HepG2 (cell line): ENCODE measurements around the gene KCNK6. TPM values are rescaled to one million over a fixed set of nuclear protein-coding genes. Genes with fewer than 3 reads are reported as not detected.

Source experiments
- CBFB ChIP-seq: sonication (generic); formaldehyde crosslinking; IDR thresholded peaks from 2 replicates; pipeline ENCODE4 v1.4.0; 2020; ENCODE audit warnings: missing genetic modification reagents
- FOXK2 ChIP-seq: fragments of 450-650 bp; IDR thresholded peaks from 2 replicates; pipeline ENCODE4 v1.6.1; 2016
- MED8 ChIP-seq: sonication (generic); formaldehyde crosslinking; IDR thresholded peaks from 2 replicates; pipeline ENCODE4 v1.8.1; 2023; ENCODE audit warnings: mild to moderate bottlenecking, missing genetic modification reagents; ENCODE audit not compliant: insufficient replicate concordance
- MIXL1 ChIP-seq: IDR thresholded peaks from 2 replicates; pipeline ENCODE4 v1.6.1; 2016
- NFIB ChIP-seq: sonication (generic); formaldehyde crosslinking; IDR thresholded peaks from 2 replicates; pipeline ENCODE4 v1.9.0; 2021; ENCODE audit warnings: missing genetic modification reagents, mild to moderate bottlenecking, borderline replicate concordance
- polyA plus RNA-seq, 8 experiments: library from polyadenylated mRNA; depleted of rRNA in 3 of 8; stranded (reverse) in 7 of 8; unstranded in 1 of 8; fragments of >200 nt; fragmentation: Illumina TruSeq in 4 of 8; extraction: Trizol in 4 of 8; gene quantifications; 2 replicates each; pipeline versions ENCODE4 v1.2.1 to v1.2.3, GENCODE V29; 2011 to 2016; ENCODE audit warnings: low read depth in 4 of 8, missing spikeins in 1 of 8, mixed read lengths in 1 of 8; ENCODE audit not compliant: insufficient read depth in 1 of 8
- total RNA-seq, 5 experiments: library from RNA; depleted of rRNA; stranded (reverse); fragments of >200 nt; fragmentation: Illumina TruSeq; extraction: Trizol; gene quantifications; 2 replicates each; pipeline ENCODE4 v1.2.3, GENCODE V29; 2016; ENCODE audit warnings: low read depth in 1 of 5
- TF ChIP-seq, protein P1 (sequence below), 2 experiments: fragments of 450-650 bp in 1 of 2; sonication (generic) in 1 of 2; formaldehyde crosslinking in 1 of 2; IDR thresholded peaks; 2 replicates each; pipeline versions ENCODE4 v1.6.1 to v1.8.0; 2016 to 2022; ENCODE audit warnings: antibody characterized with exemption in 1 of 2, mild to moderate bottlenecking in 1 of 2, missing genetic modification reagents in 1 of 2
- TF ChIP-seq, protein P2 (sequence below): sonication (generic); formaldehyde crosslinking; IDR thresholded peaks from 2 replicates; pipeline ENCODE4 v1.9.0; 2021; ENCODE audit warnings: mild to moderate bottlenecking, missing genetic modification reagents
- TF ChIP-seq, protein P3 (sequence below): sonication (generic); formaldehyde crosslinking; IDR thresholded peaks from 2 replicates; pipeline ENCODE4; 2020; ENCODE audit warnings: missing genetic modification reagents, mild to moderate bottlenecking, borderline replicate concordance

Gene KCNK6
- total and polyA plus RNA-seq, 2 of the 13 experiments (the other 11 are each of a cell fraction or from before 2014, with no cell fraction given): 0.03 TPM; not detected in 1

GRCh38 chr19:38336638-38337359 lies 17.2 kb downstream of the KCNK6 start (continued):
- TF ChIP-seq, protein P1, sequence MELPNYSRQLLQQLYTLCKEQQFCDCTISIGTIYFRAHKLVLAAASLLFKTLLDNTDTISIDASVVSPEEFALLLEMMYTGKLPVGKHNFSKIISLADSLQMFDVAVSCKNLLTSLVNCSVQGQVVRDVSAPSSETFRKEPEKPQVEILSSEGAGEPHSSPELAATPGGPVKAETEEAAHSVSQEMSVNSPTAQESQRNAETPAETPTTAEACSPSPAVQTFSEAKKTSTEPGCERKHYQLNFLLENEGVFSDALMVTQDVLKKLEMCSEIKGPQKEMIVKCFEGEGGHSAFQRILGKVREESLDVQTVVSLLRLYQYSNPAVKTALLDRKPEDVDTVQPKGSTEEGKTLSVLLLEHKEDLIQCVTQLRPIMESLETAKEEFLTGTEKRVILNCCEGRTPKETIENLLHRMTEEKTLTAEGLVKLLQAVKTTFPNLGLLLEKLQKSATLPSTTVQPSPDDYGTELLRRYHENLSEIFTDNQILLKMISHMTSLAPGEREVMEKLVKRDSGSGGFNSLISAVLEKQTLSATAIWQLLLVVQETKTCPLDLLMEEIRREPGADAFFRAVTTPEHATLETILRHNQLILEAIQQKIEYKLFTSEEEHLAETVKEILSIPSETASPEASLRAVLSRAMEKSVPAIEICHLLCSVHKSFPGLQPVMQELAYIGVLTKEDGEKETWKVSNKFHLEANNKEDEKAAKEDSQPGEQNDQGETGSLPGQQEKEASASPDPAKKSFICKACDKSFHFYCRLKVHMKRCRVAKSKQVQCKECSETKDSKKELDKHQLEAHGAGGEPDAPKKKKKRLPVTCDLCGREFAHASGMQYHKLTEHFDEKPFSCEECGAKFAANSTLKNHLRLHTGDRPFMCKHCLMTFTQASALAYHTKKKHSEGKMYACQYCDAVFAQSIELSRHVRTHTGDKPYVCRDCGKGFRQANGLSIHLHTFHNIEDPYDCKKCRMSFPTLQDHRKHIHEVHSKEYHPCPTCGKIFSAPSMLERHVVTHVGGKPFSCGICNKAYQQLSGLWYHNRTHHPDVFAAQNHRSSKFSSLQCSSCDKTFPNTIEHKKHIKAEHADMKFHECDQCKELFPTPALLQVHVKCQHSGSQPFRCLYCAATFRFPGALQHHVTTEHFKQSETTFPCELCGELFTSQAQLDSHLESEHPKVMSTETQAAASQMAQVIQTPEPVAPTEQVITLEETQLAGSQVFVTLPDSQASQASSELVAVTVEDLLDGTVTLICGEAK (IDR thresholded peaks at IDR 0.05): no peak
- TF ChIP-seq, protein P1 (CRISPR knock-in tag; IDR thresholded peaks at IDR 0.05): no peak
- TF ChIP-seq, protein P2, sequence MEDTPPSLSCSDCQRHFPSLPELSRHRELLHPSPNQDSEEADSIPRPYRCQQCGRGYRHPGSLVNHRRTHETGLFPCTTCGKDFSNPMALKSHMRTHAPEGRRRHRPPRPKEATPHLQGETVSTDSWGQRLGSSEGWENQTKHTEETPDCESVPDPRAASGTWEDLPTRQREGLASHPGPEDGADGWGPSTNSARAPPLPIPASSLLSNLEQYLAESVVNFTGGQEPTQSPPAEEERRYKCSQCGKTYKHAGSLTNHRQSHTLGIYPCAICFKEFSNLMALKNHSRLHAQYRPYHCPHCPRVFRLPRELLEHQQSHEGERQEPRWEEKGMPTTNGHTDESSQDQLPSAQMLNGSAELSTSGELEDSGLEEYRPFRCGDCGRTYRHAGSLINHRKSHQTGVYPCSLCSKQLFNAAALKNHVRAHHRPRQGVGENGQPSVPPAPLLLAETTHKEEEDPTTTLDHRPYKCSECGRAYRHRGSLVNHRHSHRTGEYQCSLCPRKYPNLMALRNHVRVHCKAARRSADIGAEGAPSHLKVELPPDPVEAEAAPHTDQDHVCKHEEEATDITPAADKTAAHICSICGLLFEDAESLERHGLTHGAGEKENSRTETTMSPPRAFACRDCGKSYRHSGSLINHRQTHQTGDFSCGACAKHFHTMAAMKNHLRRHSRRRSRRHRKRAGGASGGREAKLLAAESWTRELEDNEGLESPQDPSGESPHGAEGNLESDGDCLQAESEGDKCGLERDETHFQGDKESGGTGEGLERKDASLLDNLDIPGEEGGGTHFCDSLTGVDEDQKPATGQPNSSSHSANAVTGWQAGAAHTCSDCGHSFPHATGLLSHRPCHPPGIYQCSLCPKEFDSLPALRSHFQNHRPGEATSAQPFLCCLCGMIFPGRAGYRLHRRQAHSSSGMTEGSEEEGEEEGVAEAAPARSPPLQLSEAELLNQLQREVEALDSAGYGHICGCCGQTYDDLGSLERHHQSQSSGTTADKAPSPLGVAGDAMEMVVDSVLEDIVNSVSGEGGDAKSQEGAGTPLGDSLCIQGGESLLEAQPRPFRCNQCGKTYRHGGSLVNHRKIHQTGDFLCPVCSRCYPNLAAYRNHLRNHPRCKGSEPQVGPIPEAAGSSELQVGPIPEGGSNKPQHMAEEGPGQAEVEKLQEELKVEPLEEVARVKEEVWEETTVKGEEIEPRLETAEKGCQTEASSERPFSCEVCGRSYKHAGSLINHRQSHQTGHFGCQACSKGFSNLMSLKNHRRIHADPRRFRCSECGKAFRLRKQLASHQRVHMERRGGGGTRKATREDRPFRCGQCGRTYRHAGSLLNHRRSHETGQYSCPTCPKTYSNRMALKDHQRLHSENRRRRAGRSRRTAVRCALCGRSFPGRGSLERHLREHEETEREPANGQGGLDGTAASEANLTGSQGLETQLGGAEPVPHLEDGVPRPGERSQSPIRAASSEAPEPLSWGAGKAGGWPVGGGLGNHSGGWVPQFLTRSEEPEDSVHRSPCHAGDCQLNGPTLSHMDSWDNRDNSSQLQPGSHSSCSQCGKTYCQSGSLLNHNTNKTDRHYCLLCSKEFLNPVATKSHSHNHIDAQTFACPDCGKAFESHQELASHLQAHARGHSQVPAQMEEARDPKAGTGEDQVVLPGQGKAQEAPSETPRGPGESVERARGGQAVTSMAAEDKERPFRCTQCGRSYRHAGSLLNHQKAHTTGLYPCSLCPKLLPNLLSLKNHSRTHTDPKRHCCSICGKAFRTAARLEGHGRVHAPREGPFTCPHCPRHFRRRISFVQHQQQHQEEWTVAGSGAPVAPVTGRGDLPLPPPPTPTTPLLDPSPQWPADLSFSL (CRISPR knock-in tag): no peak
- TF ChIP-seq, protein P3, sequence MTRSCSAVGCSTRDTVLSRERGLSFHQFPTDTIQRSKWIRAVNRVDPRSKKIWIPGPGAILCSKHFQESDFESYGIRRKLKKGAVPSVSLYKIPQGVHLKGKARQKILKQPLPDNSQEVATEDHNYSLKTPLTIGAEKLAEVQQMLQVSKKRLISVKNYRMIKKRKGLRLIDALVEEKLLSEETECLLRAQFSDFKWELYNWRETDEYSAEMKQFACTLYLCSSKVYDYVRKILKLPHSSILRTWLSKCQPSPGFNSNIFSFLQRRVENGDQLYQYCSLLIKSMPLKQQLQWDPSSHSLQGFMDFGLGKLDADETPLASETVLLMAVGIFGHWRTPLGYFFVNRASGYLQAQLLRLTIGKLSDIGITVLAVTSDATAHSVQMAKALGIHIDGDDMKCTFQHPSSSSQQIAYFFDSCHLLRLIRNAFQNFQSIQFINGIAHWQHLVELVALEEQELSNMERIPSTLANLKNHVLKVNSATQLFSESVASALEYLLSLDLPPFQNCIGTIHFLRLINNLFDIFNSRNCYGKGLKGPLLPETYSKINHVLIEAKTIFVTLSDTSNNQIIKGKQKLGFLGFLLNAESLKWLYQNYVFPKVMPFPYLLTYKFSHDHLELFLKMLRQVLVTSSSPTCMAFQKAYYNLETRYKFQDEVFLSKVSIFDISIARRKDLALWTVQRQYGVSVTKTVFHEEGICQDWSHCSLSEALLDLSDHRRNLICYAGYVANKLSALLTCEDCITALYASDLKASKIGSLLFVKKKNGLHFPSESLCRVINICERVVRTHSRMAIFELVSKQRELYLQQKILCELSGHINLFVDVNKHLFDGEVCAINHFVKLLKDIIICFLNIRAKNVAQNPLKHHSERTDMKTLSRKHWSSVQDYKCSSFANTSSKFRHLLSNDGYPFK (CRISPR knock-in tag): peak; percentile 29; the same call in 1 of the 2 replicates
- TF ChIP-seq MIXL1 (CRISPR knock-in tag) (no peak), CBFB (CRISPR knock-in tag) (no peak), NFIB (CRISPR knock-in tag) (no peak), FOXK2 (no peak), MED8 (CRISPR knock-in tag) (no peak)
